GM04503 (cell line): Measurements from ENCODE around the gene HSDL2.
"Not testable (repeated sequence)": the region's sequence is repeated elsewhere in the genome, so short reads cannot be mapped to it uniquely, and the experiment has no call there.

Experiments
- DNase-seq: peaks from one replicate; pipeline ENCODE4 v3.0.0-alpha.2; 2012; ENCODE audit warnings: low read depth

Gene HSDL2

GRCh38 chr9:112396872-112397271 lies 17.0 kb downstream of the HSDL2 start:
- no peak for DNase-seq

- no peak for DNase-seq
Observed at GRCh38 chr9:112401175-112401815, 21.4 kb downstream of the HSDL2 start.

GRCh38 chr9:112403614-112404201 lies 23.8 kb downstream of the HSDL2 start:
- no peak for DNase-seq

- peak; percentile 43 for DNase-seq
Observed at GRCh38 chr9:112404508-112404932, 24.6 kb downstream of the HSDL2 start.

- DNase-seq: no peak
Observed at GRCh38 chr9:112408275-112408674, 28.4 kb downstream of the HSDL2 start.

- DNase-seq: no peak
Observed at GRCh38 chr9:112408819-112409218, 28.9 kb downstream of the HSDL2 start.

- DNase-seq: no peak
Observed at GRCh38 chr9:112409758-112410157, 29.9 kb downstream of the HSDL2 start.

GRCh38 chr9:112411626-112412027 lies 31.7 kb downstream of the HSDL2 start:
- peak; percentile 22 for DNase-seq

- not testable (repeated sequence) for DNase-seq
Observed at GRCh38 chr9:112413728-112414127, 33.8 kb downstream of the HSDL2 start.

- no peak for DNase-seq
Observed at GRCh38 chr9:112420208-112420607, 40.3 kb downstream of the HSDL2 start.

- DNase-seq: no peak
Observed at GRCh38 chr9:112421771-112422222, 41.9 kb downstream of the HSDL2 start.

- no peak for DNase-seq
Observed at GRCh38 chr9:112422417-112423148, 42.7 kb downstream of the HSDL2 start.

GRCh38 chr9:112430006-112430522 lies 50.2 kb downstream of the HSDL2 start:
- DNase-seq: no peak

GRCh38 chr9:112433499-112434392 lies 53.8 kb downstream of the HSDL2 start:
- DNase-seq: no peak

- no peak for DNase-seq
Observed at GRCh38 chr9:112434487-112434886, 54.6 kb downstream of the HSDL2 start.

- no peak for DNase-seq
Observed at GRCh38 chr9:112437406-112437805, 57.5 kb downstream of the HSDL2 start.

GRCh38 chr9:112439171-112439570 lies 59.3 kb downstream of the HSDL2 start:
- no peak for DNase-seq

GRCh38 chr9:112439825-112440224 lies 59.9 kb downstream of the HSDL2 start:
- no peak for DNase-seq

GRCh38 chr9:112443200-112443599 lies 63.3 kb downstream of the HSDL2 start:
- no peak for DNase-seq

GRCh38 chr9:112443636-112444035 lies 63.7 kb downstream of the HSDL2 start:
- no peak for DNase-seq

GRCh38 chr9:112445196-112445595 lies 65.3 kb downstream of the HSDL2 start:
- DNase-seq: no peak

- DNase-seq: no peak
Observed at GRCh38 chr9:112446080-112446479, 66.2 kb downstream of the HSDL2 start.
